KOPT-K1 (cell line): ENCODE data around the gene VEZF1.
"Not testable (repeated sequence)": the region's sequence is repeated elsewhere in the genome, so short reads cannot be mapped to it uniquely, and the experiment has no call there.

Experiments
- H3K27ac ChIP-seq: fragments of 200-600 bp; sonication (generic); 2 replicates; pipeline ENCODE4 v1.5.1; 2016; ENCODE audit warnings: antibody characterized with exemption, mild to moderate bottlenecking, low read depth, low read length; ENCODE audit not compliant: poor library complexity, severe bottlenecking
- H3K36me3 ChIP-seq: fragments of 200-600 bp; sonication (generic); 2 replicates; pipeline ENCODE4 v1.5.1; 2017; ENCODE audit warnings: antibody characterized with exemption, mild to moderate bottlenecking, low read length, moderate library complexity; ENCODE audit not compliant: insufficient read depth
- H3K9me3 ChIP-seq: fragments of 200-600 bp; sonication (generic); 2 replicates; pipeline ENCODE4 v1.5.1; 2017; ENCODE audit warnings: antibody characterized with exemption, low read length, mild to moderate bottlenecking; ENCODE audit not compliant: insufficient read depth, poor library complexity, severe bottlenecking

Gene VEZF1

GRCh38 chr17:57968456-57968855, 19.6 kb downstream of the VEZF1 start:
- peaks cover 23% of the 10 kb centered on the region for H3K36me3 ChIP-seq
- H3K27ac ChIP-seq = no peak overlapping the region
- no peaks in the 10 kb centered on the region for H3K9me3 ChIP-seq

DNA sequence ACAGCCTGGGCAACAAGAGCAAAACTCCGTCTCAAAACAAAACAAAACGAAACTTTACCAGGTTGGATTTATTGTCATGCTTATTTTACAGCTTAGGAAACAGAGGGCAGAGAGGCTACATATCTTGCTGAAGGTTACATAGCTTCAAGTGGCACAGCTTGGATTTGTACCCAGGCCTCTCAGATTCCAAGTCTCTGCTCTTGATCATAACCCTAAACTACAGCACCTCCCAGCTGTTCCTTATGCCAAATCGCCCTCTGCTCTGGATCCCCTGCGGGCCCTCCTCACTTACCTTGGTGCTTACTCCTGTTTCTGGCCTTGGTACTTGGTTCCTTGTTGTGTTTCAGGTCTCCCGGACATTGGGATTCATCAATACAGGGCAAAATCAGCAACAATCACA, 21.2 kb downstream of the VEZF1 start:
- H3K27ac ChIP-seq = no peak overlapping the region
- peaks cover 7% of the 10 kb centered on the region; the same call in 1 of the 2 replicates for H3K36me3 ChIP-seq
- H3K9me3 ChIP-seq = no peaks in the 10 kb centered on the region

DNA sequence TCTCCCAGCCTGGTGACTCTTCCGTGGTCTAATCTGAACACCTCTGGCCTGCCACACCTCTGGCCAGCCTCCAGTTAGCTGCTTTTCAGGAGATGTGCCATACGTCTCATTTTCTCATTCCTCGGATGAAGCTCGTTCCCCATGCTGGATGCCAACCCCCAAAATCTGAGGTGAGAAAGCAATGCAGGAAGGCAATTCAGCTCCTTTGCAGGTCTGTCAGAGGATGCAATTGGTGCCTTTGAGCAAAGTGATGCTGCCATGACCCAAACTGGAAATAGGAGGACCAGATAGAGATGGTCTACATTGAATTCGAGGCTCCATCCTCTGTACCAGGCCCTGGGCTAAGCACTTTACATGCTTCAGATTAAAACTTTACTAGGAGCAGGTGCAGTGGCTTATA, 21.8 kb downstream of the VEZF1 start:
- Histone ChIP-seq H3K27ac (no peak overlapping the region), H3K36me3 (peaks cover 1% of the 10 kb centered on the region; the same call in 1 of the 2 replicates), H3K9me3 (no peaks in the 10 kb centered on the region)

DNA sequence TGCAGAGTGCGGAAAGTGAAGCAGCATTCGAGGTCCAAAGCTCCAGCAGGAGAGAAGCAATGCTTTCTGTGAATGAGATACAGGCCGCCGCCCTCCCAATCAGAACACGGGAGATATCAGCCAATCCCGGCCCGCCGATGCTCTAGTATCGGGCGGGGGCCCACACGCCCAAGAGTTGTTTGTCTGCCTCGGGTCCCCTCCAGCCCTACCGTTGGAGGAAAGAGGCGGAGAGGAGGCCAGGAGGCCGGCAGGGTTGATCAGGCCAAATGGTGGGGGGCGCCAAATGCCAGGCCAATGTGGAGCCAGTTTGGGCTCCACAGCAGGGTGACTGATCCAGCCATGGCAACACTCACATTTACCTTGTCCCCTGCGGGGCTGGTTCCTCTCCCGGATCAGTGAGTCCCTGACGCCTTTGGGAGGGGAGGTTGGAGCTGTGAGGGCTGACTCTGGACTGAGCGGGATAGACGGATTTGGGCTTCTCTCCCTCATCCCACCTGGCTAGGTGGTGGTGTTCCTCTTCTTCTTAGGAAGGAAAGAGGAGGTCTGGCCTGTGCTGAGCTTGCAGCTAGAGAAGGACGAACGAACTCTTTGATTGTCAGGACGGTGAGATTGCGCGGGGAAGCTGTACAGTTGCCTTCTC, 22.4 kb downstream of the VEZF1 start:
- Histone ChIP-seq H3K27ac (no peak overlapping the region), H3K36me3 (no peaks in the 10 kb centered on the region), H3K9me3 (no peaks in the 10 kb centered on the region)

GRCh38 chr17:57963149-57963511, 24.9 kb downstream of the VEZF1 start:
- H3K27ac ChIP-seq = no peak overlapping the region
- no peaks in the 10 kb centered on the region for H3K36me3 ChIP-seq
- H3K9me3 ChIP-seq = no peaks in the 10 kb centered on the region

GRCh38 chr17:57962279-57963148, 25.5 kb downstream of the VEZF1 start:
- no peaks in the 10 kb centered on the region for H3K36me3 ChIP-seq

GRCh38 chr17:57959929-57960328, 28.1 kb downstream of the VEZF1 start:
- Histone ChIP-seq H3K36me3 (no peaks in the 10 kb centered on the region), H3K27ac (no peak overlapping the region), H3K9me3 (no peaks in the 10 kb centered on the region)

More at GRCh38 chr17:57962279-57963148, 25.5 kb downstream of the VEZF1 start:
- Histone ChIP-seq H3K27ac (no peak overlapping the region), H3K9me3 (no peaks in the 10 kb centered on the region)

GRCh38 chr17:57958391-57958790, 29.7 kb downstream of the VEZF1 start:
- H3K36me3 ChIP-seq, H3K9me3 ChIP-seq, H3K27ac ChIP-seq: not testable (repeated sequence)

GRCh38 chr17:57957886-57958285, 30.2 kb downstream of the VEZF1 start:
- H3K9me3 ChIP-seq = no peaks in the 10 kb centered on the region
- H3K36me3 ChIP-seq = no peaks in the 10 kb centered on the region

GRCh38 chr17:57957120-57957850, 30.8 kb downstream of the VEZF1 start:
- no peaks in the 10 kb centered on the region for H3K9me3 ChIP-seq
- no peak overlapping the region for H3K27ac ChIP-seq
- H3K36me3 ChIP-seq = no peaks in the 10 kb centered on the region

More at GRCh38 chr17:57957886-57958285, 30.2 kb downstream of the VEZF1 start:
- no peak overlapping the region for H3K27ac ChIP-seq

DNA sequence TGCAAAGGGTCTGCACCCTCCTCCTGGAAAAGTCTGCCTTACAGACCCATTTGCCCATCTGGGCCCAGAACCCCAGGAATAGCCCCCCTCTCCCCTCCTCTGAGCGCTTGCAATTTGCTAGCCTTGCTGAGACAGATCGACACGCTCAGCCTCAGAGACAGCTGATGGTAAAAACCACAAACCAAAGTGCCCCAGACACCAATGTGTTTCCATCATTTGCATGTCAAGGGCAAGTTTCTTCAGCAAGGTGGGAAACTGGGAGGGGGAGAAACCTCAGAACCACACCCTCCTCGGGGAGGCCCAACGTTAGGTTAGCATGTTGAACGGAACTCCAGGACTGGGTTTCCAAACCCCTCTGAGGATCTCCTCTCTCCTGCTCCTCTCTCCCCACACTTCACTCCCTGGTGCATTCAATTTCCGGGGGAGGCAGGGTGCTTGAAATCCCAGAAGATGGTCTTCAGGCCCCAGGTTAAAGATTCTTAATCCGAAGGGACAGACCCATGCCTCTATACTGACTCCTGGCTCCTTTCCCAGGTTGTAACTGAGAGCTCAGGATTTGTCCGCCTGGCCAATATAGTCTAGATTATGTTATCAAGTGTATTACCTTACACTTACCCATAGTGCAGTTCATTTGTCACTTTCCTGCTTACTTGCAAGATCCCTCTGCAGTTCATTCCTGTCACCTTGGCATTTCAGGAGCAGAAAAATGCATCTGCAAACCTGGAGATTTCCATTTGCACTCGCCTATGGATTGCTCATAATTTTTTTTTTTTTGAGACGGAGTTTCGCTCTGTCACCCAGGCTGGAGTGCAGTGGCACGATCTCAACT, 31.5 kb downstream of the VEZF1 start:
- Histone ChIP-seq H3K36me3 (no peaks in the 10 kb centered on the region), H3K27ac (no peak overlapping the region), H3K9me3 (no peaks in the 10 kb centered on the region)

GRCh38 chr17:57955183-57955931, 32.7 kb downstream of the VEZF1 start, which contains the start of gene CUEDC1:
CUEDC1 (minus strand) TSS chr17:57955412; CDS start chr17:57885564, 69,848 bp downstream.
- Histone ChIP-seq H3K9me3 (no peaks in the 10 kb centered on the region), H3K36me3 (no peaks in the 10 kb centered on the region), H3K27ac (no peak within 1 kb of the TSS)

DNA sequence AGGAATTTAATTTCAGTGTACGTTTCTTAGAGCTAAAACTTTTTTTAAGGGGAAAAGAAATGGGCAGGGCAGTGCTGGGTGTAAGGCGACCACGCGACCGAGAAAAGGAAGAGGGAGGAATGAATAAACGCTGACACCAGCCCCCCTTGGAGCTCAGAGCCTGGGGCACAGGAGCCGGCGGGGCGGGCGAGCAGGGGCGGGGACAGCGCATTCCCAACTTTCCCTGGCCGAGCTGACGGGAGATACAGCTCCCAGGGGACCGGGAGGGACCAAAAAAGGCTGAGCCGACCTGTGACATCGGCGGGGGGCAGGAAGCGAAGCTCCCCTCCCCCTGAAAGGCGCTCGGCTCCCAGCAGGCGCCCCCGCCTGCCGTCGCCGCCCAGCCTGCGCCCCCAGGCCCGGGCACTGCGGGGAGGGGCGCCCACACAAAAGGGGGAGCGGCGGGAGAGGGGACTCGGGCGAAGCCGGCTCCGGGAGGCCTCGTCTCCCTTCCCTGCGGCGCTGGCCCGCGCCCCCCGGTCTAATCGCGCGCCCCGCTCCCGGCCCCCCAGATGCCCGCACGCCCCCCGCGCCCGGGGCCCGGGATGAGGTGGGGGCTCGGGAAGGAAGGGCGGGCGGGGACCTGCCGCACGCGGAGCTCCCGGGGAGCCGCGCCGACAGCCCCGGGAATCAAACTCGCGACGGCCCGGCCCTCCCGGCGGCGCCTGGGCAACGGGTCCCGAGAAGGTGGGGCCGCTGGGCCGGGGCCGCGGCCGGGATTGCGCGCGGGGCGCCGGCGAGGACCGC, 33.5 kb downstream of the VEZF1 start:
- Histone ChIP-seq H3K27ac (no peak overlapping the region), H3K9me3 (no peaks in the 10 kb centered on the region), H3K36me3 (no peaks in the 10 kb centered on the region)
